GM18502 (cell line): ENCODE measurements around the gene TRIM3.
"Not testable (repeated sequence)": the region's sequence is repeated elsewhere in the genome, so short reads cannot be mapped to it uniquely, and the experiment has no call there.

Experiments
- ATAC-seq: cut with Tn5 transposase; IDR thresholded peaks from one replicate; pipeline ENCODE4 v1.9.1; 2021; ENCODE audit warnings: mild to moderate bottlenecking; ENCODE audit not compliant: unreplicated experiment, poor library complexity

TRIM3 gene

DNA sequence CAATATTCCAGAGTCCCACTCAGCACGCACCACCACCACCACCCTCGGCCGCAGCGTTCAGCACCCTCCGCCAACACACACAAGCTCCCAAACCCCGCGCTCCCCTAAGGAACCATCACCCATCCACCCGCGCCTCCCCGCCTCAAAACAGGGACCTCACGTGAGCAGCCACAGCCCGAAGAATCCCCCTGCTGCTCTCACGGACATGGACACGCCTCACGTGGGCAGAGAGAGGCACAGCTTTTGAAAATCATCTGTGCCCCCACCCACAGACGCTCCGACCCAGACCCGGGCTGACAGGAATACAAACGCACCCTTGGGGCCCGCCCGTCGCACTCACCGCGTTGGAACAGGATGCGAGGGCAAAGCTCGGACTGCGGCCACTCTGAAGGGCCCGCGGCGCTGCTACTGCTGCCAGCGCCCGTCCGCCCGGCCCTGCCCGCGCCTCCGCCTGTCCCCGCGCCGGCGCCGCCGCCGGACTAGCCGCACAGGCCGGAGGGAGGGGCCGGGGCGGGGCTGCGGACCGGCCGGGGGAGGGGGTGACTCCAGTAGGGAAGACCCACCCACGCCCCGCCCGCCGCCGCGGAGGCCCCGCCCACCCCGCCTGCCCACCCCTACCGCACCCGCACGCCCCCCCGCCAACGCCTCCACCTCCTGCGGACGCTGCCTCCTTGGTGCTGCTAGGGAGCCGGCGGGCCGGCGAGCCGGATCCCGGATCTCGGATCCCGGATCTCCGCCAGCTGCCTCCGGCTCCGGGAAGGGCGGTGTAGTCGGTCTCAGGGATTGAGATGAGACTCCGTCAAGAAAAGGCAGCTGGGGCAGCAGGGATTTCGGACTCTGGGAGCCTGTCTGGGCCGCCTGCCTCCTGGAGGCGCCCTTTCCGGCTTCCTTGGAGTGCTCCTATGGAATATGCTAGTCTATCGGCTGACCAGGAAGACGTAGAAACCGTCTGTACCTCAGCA lies at the start of gene TRIM3:
Gene TRIM3 (minus strand): TSS at position 491 of the 962 bp plus-strand sequence. CDS start 8,246 bp downstream, outside the sequence.
- peak; percentile 61 for ATAC-seq

DNA sequence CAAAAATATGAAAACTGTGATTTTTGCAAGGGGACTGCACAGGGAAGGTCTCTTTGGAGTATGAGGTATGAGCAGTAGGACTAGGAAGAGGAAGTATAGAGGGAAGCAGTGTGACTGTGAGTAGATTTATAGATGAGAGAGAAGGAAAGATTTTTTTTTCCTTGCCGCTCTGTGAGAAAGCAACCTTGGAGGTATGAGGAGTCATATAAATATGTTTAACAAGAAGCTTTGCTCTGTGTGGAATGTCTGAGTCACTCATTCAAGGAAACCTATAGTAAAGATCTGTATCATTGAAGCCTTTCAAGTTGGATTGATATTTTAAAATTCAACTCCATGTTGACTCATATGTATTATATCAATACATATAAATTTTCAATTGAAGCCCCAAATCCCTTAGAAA lies 49.5 kb upstream of the TRIM3 start:
- no peak for ATAC-seq

DNA sequence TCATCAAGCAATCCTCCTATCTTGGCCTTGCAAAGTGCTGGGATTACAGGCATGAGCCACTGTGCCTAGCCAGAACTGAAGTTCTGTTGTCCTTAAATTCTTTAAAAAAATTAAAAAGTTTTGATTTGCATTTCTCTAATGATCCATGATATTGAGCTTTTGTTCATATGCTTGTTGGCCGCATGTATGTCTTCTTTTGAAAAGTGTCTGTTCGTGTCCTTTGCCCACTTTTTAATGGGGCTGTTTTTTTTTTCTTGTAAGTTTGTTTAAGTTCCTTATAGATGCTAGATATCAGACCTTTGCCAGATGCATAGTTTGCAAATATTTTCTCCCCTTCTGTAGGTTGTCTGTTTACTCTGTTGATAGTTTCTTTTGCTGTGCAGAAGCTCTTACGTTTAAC lies 48.2 kb upstream of the TRIM3 start:
- ATAC-seq = not testable (repeated sequence)

DNA sequence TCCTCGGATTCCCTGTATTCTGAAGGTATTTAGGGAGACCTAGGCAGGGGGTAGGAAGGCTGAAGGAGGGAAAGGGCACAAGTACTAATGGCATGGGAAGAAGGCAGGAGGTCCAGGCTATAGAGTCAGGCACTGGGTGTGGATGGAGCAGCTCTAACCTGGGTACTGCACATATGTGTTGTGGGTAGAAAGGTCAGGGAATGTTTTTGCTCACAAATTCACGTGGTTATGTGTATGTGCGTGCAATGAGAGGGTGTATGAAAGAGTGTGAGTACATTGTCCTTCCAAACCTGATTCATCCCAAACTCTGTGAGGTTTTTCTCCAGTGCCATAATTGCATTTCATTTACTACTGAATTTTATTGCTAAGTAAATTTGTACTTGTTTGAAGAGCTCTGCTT lies 46.5 kb upstream of the TRIM3 start:
- ATAC-seq = no peak

DNA sequence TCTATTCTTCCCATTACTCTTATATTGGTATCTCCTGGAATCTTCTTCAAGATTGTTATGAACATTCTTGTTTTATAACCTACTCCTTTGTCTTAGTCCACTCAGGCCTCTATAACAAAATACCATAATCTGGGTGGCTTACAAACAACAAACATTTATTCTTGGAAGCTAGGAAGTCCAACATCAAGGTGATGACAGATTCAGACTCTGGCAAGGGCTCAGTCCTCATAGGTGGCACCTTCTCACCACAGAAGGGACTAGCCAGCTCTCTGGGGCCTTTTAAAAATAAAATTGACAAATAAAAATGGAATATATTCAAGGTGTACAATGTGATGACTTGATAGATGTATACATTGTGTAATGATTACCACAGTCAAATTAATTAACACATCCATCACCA lies 43.1 kb upstream of the TRIM3 start:
- no peak for ATAC-seq

DNA sequence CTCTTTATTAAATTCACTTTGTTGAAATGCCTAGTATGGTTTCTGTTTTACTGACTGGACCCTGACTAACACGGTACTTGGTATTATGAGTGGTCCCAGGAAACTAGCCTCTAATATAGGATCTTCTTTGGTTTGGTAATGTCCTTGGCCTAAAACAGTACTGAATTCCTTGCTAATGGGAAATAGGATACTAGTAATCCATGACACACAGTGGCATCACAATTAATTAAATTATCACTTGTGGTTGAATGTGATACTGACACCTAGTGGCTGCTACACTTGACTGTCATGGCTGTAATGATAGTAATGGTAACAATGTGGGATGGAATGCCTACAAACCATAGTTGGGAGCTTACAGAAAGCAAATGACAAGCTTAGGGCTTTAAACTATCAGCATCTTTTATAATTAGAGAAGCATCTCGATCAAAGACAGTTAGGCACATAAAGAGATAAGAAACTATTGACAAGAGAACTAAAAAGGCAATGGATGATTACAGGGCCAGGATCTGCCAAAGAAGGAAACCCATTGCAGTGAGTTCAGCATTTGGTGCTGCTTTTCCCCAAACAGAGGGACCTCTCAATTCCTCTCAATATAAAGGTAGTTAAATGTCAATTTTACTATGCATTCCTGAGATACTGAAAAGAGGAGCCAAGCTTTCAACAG lies 32.0 kb upstream of the TRIM3 start:
- ATAC-seq = no peak

DNA sequence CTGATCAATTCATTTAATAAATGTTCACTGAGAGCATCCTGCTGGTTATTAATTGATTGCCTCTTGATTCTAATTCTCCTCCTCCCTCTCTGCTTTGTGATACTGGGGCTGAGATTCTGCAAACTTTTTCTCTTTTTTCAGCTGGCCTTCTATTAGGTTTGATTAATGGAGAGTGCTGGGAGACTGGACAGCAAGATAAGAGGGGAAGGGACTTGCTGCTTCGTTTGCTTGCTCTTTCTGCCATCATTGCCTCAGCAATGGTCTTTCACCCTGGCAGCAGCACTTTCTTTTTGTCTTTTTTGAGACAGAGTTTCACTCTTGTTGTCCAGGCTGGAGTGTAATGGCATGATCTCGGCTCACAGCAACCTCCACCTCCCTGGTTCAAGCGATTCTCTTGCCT lies 30.4 kb upstream of the TRIM3 start:
- no peak for ATAC-seq

DNA sequence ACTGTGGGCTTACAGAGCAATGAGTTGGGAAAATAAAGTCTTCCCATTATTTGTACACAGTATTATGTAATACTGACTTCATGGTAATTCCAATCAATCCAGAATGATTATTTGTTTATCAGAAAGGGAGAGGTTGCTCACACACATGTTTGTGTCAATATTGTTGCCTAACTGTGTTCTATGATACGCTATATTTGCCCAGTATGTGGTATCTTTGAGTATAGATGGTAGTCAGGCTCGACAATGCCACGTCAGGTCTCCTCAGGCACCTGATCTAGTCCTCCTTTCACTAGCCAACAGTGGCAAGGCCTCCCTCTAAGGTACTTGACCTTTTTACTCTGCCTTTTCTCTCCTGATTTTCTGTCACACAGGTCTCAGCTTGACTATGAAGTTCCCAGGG lies 28.6 kb upstream of the TRIM3 start:
- ATAC-seq = no peak

DNA sequence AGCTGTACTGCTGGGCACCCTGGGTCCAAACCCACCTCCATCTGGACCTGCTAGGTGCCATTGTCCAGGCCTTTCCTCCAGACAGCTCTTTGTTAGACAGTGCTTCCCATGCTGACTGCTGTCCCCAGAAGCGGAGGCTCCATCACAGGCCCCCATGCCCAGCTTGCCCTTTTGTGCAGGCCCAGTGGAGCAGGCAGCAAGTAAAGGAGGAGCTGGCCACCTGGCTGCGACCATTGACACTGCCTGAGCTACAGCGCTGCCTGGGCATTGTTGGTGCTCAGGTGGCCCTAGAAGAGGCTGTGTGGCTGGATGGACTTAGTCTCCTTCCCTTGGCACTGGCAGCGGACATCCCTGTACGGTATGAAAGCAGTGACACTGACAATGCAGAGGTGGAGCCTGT lies 24.8 kb upstream of the TRIM3 start:
- no peak for ATAC-seq

DNA sequence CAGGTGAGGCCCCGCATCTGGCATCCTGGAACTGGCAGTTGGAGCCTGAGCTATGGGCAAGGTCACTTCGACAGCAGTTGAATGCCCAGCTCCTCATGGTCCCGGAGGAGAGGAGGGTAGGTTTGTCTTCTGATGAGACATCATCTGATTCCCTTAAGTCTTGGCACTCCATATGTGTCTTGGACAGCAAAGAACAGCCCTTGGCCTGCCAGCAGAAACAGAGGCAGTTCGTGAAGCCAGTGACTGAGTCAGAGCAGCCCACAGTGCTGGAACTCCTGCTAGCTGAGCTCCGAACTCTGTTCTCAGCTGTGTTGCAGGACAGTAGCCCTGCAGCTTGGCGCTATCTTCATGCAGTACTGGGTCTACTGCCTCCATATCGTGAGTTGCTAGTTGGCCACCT lies 24.4 kb upstream of the TRIM3 start:
- no peak for ATAC-seq

DNA sequence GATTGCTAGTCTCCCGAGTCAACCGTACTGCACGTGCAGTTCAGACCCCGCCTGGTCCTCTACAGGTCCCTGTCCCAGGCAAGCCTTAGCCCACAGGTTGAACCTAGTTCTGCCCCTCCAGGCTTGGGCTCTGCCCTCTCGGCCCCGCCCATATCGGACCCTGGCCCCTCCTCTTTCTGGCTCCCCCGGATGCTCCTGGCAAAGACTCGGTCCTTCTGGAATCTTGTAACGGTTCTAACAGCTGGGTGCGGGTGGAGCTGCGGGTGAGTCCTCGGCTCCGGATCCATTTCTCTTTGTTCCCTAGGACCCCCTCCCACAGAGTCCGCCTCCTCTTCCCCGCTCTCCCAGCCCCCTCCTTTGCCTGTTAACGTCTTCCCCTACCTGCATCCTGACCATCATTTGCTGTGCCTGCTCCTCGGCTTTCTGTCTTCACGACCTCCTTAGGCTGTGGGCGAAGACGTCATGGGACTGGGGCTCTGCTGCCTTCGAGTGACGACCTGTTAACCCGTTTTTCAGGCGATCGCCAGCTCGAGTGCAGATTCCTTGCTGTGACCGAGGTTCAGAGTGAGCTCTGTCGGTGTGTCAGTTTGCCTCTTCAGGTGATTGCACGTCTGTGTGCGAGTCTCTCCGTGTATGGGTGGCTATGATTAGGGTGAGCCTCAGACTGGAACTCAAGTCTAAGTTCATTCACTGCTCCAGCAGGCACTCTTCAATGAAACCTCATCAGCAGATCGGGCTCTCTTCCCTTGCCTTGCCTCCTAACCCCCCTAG lies 23.5 kb upstream of the TRIM3 start, which contains the start of gene DNHD1:
Gene DNHD1 (plus strand): TSS at position 212 of the 771 bp plus-strand sequence. CDS start 936 bp downstream, outside the sequence.
- no peak for ATAC-seq

DNA sequence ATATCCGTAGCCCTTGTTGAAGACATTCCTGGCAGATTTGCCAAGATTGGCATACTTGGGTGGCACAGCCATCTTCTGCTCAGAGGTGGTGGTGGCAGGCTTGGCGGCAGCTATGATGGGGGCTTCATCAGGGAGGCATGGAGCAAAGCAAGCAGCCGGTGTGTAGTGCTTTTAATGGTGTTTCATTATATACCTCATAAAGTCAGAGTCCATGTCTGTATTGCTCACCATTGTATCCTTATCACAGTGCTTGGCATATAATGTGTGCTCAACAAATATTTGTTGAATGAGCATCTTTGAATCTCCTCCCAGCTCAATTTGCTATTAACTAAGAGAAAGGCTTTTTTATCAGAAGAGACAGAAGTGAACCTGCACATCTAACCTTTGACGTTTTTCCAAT lies 15.6 kb upstream of the TRIM3 start:
- no peak for ATAC-seq

DNA sequence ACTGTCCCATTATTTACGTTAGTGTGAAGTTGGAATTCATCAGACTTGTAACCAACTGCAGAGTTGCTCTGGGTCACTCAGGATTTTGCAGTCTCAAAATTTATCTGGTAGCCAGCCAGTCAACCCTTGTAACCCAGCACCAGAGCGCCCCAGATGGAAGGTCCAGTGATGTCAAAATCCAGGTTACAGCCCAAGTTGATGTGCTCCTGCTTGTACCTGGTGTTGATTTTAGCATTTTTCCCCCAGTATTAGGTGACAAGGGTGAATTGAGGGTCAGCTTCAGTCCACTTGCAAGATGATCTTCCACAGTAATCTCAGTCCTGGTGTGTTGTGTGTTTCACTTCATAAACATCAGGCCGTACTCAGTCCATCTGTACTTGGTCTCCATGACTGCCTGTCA lies 15.1 kb upstream of the TRIM3 start:
- ATAC-seq = no peak

DNA sequence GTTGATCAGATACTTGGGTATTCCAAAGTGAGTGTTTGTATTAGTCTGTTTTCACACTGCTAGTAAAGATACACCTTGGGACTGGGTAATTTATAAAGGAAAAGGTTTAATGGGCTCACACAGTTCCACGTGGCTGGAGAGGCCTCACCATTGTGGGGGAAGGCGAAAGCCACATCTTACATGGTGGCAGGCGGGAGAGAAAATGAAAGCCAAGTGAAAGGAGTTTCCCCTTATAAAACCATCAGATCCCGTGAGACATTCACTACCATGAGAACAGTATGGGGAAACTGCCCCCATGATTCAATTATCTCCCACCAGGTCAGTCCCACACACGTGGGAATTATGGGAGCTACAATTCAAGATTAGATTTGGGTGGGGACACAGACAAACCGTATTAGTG lies 14.6 kb upstream of the TRIM3 start:
- ATAC-seq = no peak

DNA sequence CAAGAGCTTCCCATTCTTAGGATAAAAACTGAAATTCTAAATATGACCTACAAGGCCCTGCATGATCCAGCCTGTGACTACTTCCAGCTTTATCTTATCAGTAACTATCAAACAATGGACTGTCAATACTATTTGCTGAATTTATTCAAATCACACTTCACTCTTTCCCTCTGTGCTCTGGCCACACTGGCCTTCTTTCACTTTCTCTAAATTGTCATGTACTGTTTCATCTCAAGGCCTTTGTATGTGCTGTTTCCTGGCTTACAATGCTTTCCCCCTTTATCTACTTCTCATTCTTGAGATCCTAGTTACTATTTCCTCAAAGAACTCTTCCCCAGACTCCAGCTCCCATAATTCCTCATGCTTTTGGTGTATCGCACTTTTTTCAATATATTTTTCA lies 13.2 kb upstream of the TRIM3 start:
- ATAC-seq = no peak

DNA sequence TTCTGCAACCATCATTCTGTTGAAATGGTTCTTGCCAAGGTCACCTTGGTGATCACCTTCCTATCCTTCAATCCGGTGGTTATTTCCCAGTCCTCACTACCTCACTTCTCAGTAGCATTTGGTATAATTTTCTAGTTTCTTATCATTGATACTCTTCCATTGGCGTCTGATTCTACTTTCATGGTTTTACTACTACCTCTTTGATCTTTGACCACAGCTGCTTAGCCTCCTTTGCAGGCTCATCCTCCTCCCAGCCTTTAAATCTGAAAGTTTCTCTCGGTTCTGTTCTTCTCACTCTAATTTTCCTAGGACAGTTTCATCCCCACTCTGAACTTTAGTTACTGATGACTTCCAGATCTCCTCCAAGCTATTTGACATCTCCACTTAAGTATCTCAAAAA lies 12.5 kb upstream of the TRIM3 start:
- no peak for ATAC-seq

DNA sequence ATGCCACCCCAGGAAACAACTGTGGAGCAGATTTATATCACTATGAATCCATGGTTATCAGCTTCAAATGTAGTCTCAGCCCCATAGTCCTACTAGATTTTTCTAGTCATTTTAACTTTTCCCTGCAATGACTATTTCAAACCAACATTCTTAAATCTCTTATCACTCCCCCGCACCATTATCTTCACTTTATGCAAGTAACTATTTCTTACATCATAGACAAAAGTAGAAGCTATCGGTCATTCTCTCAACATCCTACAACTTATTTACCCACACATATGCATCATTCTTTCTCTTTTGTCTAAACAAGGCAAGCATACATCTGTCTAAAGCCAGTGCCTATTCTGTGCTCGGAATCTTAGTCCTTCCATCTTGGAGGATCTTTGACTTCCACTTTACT lies 11.9 kb upstream of the TRIM3 start:
- ATAC-seq = no peak

DNA sequence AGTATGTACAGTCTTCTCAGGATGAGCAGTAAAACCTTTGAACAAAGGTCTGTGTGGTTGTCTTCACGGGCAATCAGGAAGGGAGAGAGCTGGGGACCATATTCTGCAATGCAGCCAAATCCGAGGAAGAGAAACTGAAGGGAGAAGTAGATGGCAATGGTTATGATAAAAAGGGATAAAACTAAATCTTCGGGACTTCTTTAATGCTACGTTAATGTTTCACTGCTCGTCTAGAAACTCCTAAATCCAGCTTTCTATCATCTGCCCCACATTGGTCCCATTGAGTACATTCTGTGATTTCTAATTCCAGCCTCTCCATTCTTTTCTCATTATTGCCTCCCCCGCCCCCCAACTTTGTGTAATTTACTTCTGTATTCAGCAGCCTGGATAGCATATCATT lies 9.3 kb upstream of the TRIM3 start:
- ATAC-seq = no peak

DNA sequence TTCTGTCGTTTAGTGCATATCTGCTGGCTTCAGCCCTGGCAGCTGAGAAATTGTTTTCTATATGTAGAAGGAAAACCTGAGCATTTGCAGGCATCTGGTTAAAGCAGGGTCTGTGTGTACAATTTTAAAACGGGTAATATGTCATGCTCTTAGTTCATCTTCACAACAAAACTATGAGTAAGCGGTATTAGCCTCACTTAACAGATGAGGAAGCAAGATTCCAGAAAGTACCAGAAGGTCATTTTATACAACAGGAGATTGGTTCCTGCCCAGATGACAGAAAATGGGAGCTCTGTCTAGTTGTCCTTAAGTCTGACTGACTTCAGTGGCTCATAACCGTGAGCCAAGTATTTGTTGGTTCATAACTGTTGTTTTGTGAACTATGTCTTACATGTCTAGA lies 8.7 kb upstream of the TRIM3 start:
- ATAC-seq = no peak

DNA sequence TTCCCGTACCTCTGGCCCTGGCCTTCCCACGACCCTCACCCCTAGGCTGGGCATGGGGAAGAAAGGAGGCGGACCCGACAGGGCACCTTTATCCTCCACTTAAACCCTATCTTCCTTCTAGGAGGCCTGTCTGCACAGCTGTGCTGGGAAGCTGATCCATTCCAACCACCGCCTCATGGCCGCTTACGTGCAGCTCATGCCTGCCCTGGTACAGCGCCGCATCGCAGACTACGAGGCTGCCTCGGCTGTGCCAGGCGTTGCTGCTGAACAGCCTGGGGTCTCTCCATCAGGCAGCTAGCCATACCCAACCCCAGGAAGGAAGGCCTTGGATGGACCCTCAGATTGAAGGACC lies 8.2 kb upstream of the TRIM3 start:
- peak; percentile 2 for ATAC-seq
